Forelimb muscle (tissue), 1 donor: ENCODE measurements around the gene MYOM3. TPM values are rescaled to one million over a fixed set of nuclear protein-coding genes. Genes with fewer than 3 reads are reported as not detected.
A peak's percentile ranks its signal among the peaks of the same experiment; 100 is the strongest.
"Not testable (repeated sequence)": the region's sequence is repeated elsewhere in the genome, so short reads cannot be mapped to it uniquely, and the experiment has no call there.

ENCODE experiments used
- DNase-seq: peaks from one replicate; pipeline ENCODE4 v3.0.0-alpha.2; 2013; ENCODE audit warnings: low read depth
- polyA plus RNA-seq: library from polyadenylated mRNA; unstranded; fragments of 120-200 nt; gene quantifications from one replicate; pipeline ENCODE4 v1.2.1, GENCODE V29; 2013; ENCODE audit not compliant: insufficient read length

The MYOM3 gene
- polyA plus RNA-seq, 1 donor: 425 TPM

GRCh38 chr1:24071941-24072340 is 40.0 kb downstream of the MYOM3 start:
- no peak for DNase-seq

DNA sequence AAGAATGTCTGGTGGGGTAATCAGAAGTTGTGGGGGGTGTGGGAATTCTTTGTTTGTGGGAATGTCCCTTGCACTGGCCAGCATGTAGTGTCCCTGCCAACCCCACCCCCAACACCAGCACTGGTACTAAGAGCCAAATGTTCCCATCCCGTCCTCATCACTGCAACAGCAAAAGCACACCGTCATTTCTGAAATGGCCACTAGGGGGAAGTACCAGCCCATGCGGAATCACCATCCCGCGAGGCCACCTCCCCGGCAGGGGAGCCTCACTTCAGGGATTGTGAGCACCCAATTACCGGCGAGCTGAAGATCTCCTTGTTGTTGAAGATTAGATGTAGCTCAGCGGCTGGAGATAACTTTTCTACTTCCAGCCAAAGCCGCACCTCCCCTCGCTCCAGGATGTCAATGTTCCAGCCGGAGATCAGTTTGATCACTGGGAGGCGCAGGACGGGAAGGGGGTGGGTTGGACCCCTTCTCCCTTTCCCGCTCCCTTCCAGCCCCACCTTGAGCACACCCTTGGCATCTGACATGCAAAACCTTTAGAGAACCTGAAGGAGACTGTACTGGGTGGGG is 41.0 kb downstream of the MYOM3 start:
- DNase-seq: peak; percentile 31

DNA sequence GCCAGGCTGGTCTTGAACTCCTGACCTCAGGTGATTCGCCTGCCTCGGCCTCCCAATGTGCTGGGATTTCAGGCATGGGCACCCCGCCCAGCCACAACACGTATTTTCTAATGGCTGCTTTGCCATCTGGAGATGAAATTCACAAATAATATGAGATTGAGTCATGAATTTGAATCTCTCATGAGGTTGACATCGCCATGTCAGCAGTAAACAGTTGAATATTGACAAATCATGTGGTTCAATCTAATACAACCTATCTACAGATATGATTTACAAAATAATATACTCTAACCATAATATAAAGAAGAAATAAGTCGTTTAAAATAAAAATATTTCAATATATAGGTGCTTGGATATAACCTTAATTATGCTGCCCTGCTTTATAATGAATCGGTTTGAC is 42.1 kb downstream of the MYOM3 start:
- no peak for DNase-seq

DNA sequence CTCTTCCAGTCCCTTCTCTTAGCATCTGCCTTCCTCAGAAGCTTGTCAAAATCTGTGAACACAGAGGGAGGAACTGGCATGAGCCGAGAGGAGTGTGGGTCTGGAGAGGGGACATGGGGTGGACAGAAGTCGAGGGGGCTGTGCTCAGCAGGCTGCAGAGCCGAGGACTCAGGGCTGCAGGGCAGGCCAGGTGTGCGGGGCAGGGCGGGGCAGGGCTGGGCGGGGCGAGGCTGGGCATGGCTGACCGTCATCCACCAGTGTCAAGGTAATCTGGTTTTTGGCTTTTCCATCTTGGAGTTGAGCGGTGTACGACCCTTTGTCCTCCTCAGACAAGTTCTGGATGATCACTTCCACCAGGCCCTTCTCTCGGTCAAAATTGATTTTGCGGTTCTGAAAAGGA is 44.0 kb downstream of the MYOM3 start:
- DNase-seq: no peak

DNA sequence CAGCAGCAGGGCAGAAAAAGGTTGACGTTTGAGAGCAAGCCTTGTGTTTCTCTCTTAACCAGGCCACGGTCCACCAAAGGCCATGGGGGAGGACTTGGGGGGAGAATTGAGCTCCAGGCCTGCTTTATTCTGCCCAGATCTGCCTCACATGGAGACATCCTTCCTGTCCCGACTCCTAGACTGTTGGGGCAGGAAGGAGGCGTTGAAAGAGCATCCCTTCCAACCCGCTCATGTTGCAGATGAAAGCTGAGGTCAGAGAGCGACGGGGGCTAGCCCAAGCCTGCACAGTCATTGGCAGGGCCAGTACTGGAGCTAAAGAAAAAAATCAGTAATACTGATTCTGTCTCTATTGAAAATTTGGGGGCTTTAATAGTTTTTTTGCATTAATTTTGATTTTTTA is 46.6 kb downstream of the MYOM3 start:
- DNase-seq: no peak

DNA sequence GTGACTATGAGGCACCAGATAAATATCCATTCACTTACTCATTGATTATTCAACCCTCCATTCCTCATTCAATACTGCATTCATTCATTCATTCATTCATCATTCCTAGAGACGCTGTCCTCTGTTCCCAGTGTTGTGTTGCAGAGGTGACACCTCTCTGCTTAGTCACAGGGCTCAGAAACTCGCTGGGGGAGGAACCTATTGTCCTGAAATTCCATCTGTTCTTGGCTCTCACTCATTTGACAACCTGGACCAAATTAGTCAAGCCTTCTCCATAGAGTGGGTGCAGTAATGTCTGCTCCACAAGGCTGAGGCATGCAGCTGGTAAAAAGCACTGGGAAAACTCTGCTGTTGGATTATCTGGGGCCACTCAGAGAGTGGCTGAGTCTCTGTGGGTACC is 49.7 kb downstream of the MYOM3 start:
- DNase-seq: no peak

GRCh38 chr1:24060482-24060881 is 51.5 kb downstream of the MYOM3 start:
- no peak for DNase-seq

- no peak for DNase-seq
Measured at GRCh38 chr1:24058671-24059455, 53.1 kb downstream of the MYOM3 start.

- DNase-seq: no peak
Measured at GRCh38 chr1:24057171-24057570, 54.8 kb downstream of the MYOM3 start.

GRCh38 chr1:24055681-24056080 is 56.3 kb downstream of the MYOM3 start:
- DNase-seq: no peak

GRCh38 chr1:24052220-24052619 is 59.7 kb downstream of the MYOM3 start:
- DNase-seq: no peak

DNA sequence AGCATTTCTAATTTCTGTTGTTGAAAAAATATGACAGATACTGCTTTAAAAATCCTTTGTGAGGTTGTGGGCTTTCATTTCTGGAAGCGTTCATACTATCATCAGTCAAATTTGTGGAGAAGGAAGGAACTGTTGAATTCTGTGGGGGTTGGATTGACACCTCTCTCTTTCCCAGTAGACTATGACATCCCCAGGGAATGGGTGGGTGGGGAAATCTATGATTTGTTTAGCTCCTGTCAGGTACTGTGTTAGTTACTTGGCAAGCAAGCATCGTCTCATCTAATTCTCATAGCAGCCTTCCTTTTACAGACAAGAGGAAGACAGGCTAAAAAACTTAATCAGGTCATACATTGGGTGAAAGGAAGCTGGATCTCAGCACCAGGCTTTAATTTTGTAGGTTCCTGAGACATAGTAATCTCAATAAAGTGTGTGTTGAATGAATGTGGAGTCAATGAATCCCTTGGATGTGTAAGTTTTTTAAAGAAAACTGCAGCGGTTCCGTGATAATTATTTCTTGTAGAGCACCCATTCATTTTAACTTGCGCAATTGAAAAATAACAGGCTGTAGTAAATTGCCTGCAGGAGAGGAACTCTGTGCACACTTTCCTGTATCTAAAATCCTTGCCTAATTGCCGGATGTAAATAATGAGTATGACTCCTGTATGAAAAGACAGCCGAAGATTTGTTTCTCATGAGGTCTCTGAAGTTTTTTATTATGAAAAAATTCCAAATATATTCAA is 60.6 kb downstream of the MYOM3 start:
- no peak for DNase-seq

DNA sequence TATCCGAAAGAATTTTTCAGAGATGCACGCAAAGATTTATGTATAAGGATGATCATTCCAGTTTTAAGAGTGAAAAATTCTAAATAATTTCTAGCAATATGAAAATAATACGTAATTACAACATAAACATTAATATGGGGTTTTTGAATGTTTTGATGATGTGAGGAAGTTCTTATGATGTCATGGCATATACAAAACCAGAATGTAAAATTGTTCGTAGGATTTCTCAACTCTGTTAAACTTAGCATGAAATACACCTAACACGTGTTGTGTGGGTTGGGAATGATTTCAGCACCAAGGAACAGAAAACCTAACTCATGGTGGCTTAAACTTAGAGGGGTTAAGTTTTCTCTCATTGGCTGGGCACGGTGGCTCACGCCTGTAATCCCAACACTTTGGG is 62.2 kb downstream of the MYOM3 start:
- DNase-seq: no peak

- DNase-seq: not testable (repeated sequence)
Measured at GRCh38 chr1:24048894-24049293, 63.0 kb downstream of the MYOM3 start.

GRCh38 chr1:24048205-24048869 is 63.6 kb downstream of the MYOM3 start:
- no peak for DNase-seq

DNA sequence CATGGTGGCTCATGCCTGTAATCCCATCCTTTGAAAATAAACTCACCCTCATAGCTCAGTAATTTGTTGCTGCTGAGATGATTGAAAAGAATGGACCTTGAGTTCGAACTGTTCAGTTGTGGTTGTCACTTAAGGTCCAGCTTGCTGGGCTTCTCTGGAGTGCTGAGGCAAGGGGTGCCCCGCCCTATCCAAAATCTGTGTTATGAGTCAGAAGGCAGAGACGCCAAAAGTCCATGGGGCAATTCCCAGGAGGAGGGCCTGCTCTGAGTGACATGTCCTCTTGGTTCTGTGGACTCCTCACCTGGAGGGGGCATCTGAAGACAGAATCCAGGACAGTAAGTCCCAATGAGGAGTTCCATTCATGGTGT is 64.8 kb downstream of the MYOM3 start:
- DNase-seq: no peak

DNA sequence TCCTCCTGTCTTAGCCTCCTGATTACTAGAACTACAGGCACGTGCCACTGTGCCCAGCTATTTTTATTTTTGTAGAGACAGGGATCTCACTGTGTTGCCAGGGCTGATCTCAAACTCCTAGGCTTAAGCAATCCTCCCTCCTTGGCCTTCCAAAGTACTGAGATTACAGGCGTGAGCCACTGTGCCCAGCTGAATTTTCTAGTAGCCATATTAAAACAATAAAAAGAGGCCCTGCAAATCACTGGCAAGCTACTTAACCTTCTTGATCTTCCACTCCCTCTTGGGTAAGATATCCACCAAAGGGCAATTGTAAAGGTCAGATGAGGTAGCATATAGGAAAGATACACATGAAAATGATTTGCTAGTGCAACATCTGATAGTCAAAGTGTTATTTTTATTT is 66.2 kb downstream of the MYOM3 start:
- DNase-seq: no peak

DNA sequence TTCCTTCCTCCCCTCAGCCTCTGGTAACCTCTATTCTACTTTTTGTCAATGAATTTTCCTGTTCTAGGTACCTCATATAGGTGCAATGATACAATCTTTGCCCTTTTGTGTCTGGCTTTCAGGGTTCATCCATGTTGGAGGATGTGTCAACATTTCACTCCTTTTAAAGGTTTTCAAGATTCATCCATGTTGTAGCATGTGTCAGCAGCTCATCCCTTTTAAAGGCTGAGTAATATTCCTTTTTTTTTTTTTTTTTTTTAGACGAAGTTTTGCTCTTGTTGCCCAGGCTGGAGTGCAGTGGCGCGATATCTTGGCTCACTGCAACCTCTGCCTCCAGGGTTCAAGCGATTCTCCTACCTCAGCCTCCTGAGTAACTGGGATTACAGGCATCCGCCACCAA is 67.3 kb downstream of the MYOM3 start:
- not testable (repeated sequence) for DNase-seq

DNA sequence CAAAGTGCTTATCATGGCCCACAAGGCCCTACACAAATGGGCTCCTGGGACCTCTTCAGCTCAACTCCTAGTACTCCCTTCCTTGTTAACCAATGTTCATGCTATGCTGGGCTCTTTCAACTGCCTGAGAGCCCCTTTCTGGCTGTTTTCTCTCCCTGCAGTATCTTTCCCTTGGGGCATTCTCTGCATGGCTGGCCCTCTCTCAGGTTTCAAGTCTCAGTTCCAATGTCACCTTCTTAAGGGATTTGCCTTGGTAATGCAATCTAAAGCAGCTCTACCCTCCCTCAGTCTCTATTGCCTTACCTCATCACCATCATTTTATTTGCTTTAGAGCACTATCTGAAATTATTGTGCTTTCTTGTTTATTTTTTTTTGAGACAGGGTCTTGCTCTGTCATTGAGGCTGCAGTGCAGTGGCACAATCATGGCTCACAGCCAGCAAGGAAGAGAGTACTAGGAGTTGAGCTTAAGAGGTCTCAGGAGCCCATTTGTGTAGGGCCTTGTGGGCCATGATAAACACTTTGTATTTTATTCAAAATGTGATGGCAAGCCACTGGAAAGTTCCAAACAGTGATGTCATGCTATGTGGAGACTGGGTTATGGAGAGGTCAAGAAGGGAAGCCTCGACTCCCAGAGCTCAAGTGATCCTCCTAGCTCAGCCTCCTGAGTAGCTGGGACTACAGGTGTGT is 68.4 kb downstream of the MYOM3 start:
- no peak for DNase-seq

DNA sequence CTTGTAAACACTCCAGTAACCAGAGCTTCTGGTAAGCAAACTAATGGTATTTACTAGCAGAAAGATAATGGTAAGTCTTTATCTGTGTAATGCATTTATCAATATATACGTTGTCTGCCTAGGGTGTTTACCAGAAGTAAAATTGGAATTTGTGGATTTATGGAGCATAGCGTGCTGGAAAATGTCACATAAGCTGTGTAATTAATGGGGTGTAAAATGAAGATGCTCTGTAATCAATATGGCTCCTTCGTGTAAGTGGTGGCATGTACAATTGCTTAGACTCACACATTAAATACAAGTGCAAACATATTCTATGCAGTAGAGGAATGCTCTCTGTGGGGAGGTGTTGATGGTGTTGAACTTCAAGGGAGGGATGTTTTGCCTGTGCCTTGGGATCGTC is 69.6 kb downstream of the MYOM3 start:
- no peak for DNase-seq

DNA sequence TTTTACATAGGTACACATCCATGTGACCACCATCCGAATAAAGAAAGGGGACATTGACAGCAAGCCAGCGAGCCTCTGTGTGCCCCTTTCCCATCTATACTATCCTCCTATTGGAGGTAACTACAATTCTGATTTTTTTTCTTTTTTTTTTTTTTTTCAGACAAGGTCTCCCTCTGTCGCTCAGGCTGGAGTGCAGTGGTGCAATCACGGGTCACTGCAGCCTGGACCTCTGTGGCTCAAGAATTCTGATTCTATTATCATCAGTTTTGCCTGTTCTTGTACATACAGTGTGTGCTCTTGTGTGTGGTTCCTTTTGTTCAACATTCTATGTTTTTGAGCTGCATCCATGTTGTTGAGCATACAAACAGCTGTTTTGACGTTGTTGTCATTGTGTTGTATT is 75.8 kb downstream of the MYOM3 start:
- no peak for DNase-seq

GRCh38 chr1:24032981-24033380 is 79.0 kb downstream of the MYOM3 start:
- no peak for DNase-seq
